ENCODE measurements around the gene CCDC152.

The CCDC152 gene

DNA sequence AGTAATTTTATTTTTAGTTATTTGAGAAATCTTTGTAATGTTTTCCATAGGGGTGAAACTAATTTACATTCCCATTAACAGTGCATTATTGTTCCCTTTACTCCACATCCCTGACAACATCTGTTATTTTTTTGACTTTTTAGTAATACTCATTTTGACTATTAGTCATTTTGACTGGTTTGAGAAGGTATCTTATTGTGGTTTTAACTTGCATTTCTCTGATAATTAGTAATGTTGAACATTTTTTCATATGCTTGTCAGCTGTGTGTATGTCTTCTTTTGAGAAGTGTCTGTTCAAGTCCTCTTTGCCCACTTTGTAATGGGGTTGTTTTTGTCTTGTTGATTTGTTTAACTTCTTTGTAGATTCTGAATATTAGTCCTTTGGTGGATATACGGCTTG is 27.5 kb downstream of the CCDC152 start:
- DNase-seq, result no peak

DNA sequence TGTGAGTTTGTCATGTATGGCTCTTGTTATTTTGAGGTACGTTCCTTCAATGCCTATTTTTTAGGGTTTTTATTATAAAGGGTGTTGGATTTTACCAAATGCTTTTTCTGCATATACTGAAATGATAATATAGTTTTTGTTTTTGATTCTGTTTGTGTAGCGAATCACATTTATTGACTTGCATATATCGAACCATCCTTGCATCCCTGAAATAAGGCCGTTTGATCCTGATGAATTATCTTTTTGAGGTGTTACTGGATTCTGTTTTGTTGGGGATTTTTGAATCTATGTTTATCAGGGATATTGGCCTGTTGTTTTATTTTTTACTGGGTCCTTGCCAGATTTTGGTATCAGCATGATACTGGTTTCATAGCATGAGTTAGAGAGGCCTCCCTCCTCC is 29.1 kb downstream of the CCDC152 start:
- no peak for DNase-seq

DNA sequence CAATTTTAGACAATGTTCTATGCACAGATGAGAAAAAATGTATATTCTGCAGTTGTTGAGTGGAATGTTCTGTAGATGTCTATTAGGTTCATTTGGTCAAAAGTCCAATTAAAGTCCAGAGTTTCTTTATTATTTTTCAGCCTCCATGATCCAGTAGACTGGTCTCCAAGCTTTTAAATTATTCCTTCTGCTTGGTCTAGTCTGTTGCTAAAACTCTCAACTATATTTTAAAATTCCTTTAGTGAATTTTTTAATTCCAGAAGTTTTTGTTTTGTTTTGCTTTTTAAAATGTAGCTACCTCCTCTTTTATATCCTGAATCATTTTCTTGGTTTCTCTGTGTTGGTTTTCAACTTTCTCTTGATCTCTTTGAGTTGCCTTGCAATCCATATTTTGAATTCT is 30.5 kb downstream of the CCDC152 start:
- DNase-seq, result no peak

DNA sequence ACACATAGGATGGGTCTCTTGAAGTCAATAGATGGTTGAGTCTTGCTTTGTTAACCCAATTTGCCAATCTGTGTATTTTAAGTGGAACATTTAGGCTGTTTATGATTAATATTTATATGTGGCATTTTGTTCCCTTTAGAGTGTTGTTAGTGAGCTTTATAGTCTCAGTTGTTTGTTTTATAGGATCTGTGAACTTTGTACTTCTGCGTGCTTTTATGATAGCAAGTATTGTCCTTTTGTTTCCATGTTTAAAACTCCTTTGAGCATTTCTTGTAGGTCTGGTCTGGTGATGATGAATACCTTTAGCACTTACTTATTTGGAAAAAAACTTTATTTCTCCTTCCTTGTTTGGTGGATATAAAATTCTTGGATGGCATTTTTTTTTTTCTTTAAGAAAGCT is 31.2 kb downstream of the CCDC152 start:
- DNase-seq, result no peak

DNA sequence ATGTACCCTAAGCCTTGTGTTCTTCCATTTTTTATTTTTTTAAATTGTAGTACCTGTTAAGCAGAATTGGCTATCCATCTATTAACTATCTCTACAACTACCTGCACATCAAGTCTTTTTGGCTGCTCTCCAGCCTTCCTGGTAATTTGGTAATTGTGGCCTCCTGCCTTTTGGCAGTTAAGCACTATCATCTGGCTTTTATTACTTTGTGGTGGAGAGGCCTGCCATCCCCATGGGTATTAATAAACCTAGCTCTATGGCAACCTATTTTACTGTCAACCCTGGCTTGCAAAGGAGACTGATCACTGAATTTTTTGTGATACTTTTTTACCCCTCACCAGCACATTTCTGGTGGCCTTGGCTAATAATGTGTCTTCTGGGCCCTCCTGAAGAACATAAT is 34.5 kb downstream of the CCDC152 start:
- no peak for DNase-seq

DNA sequence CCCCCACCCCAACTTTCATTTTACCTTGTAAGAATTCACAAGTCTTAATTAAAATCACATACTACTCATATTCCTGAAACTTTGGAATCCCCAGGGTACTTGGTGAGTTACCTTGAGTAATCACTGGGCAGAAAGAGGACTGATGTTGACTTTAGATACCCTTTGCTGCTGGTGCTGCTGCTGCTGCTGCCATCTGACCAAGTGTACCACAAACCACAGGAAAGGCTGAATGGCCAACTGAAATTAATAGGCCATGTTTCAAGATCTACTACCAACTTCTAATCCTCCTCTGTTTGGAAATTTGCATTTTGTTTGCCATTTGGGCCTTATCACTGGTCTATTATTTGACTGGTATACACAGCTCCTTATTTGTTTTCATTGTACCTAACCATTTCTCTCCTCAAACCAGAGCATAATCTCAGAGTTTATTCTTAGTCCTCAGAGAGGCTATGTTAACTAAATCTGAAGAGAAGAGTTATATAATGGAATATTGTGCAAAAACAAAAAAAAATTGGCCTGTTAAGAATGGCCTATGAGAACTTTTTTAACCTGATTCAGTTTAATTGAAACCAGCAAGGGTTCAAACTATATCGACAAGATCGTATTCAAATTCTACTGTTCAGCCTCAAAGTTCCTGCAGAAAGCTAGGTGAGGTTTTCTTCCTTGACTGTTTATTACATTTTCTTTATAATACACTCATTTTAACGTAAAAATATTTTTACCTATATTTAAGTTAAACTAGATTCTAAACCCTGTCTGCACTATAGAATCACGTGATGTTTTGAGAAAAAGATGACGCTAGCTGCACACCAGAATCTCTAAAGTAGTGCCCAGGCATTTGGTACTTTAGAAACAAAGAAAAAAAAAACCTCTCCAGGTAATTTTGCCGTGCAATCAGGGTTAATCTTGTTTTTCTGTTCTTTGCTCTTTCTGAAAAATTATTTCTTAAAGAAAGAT is 41.9 kb downstream of the CCDC152 start:
- DNase-seq, result peak; percentile 22

DNA sequence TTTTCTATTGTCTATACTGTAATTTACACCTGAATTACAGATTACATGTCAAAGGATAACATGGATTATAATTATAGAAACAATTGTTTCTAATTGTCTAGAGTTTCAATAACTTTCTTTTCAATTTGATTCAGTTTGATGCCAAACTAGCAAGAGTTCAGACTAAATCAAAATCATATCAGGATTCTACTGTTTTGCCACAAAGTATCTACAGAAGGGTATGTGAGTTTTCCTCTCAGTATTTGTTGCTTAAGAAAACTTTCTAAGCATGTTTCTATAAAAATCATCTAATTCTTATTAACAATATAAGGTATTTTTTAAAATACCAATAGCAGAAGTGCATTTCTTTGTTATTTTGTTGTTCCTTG is 42.6 kb downstream of the CCDC152 start:
- DNase-seq, result no peak

DNA sequence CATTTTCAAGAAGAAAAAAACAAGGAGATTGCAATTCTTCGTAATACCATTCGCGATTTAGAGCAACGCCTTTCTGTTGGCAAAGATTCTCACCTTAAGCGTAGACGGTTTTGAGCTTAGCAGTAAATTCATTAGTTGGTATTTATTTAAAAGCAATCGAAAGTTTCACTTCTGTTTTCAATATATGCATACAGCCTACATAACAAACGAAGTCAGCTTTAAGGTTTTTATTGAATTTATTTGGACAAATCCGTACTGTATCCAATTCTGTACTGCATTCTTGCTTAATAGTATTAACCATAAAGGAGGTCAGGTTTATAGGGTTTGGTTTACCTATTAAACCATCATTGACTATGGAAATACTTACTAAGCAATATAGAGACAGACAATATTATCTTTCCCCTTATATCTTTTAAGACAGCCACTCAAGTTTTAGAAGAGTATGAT is 43.1 kb downstream of the CCDC152 start:
- no peak for DNase-seq

DNA sequence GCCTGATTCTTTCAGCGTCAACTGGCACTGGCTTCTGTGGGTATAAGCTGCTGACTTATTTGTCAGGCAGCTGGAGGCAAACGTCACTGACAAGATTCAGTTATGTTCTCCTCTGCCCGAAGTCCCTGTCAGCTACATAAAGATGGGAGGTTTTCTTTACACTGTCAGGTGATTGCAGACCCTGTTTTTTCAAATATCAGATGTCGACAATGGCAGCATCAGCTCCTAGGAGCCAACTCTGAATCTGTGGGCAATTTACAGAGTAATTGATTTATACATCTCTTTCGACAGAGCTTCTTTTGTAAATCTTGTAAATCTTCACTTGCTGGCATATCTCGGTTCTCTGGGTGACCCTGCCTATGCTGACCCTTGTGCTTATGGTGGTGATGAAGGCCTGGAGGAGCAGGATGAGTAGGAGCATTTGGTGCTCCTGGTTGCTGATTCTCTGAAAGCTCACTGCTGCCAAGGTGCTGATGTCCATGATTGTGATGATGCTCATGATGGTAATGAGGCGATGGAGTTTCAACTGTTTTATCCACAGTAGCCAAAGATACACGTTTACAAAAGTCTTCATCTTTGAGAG is 44.2 kb downstream of the CCDC152 start:
- DNase-seq, result no peak

DNA sequence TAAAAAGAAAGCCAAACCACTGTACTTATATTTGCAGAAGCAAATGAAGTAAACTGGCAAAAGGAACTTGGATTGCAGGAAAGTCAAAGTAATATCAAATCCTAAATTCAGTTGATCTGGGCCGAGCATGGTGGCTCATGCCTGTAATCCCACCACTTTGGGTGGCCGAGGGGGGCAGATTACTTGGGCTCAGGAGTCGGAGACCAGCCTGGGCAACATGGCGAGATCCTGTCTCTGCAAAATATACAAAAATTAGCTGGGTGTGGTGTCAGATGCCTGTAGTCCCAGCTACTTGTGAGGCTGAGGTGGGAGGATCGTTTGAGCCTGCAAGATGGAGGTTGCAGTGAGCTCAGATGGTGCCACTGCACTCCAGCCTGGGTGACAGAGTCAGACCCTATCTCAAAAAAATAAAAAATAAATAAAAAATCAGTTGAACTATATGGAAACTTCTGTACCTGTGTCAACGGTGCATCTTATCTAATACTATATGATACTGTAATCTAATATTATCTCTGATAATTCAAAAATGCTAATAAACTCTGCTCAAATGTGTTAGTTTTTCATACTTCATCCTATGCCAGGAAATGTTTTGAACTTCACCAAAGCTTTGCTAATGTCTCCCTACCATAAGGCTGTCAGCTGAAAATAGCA is 45.0 kb downstream of the CCDC152 start:
- DNase-seq, result no peak

DNA sequence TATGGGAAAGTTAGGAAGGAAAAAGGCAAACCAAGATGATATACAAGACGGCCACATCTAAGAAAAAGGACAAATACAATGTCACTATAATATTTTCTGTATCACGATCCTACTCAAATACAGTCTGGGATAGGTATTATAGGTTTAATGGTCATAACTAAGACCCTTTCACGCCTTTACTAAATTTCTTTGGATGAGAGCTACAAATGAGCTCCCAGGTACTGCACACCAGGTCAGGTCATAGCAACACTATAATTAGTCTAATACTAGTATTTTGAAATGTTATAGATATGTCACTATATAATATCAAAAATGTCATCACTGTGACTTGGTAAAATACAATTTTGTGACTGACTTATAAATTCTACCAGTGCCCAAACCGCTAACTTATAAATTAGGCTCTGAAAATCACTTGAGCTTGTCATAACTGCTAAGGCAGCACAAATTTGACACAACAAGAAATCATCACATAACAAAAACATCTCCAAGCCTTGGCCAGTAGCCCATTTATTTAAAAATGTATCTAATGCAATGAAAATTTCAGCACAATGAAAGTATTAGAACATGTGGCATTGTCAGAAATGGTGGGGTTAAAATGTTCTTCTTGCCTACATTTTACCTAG is 48.2 kb downstream of the CCDC152 start:
- DNase-seq, result no peak

DNA sequence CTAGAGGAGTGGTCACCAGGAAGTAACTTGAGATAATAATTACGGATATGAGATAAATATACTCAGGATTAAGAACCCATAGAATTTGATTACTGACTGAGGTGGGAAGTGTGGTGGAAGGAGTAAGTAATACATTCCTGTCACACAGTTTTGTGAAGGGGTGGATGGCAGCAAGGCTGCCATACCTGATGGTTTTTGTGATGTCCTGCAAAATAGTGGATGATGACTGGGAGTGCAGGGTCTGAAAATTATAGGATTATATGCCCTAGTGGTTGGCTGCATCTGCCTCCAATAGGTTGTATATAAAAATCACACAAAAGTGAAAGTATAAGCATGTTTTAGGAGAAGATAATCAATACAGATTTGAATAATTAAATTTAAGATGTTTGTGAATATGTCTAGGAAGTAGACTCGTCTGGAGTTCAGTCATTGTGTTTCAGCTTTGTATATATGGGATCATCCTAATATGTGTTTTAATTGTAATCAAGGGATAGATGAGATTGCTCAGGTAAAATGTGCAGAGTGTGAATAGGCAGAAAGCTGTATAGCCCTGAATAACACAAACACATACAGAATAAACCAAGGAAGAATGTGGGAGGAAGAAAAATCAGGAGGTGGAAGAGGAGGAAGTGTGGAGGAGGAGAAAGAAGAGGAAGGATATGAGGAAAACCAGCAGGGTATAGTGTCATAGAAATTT is 49.5 kb downstream of the CCDC152 start:
- no peak for DNase-seq

DNA sequence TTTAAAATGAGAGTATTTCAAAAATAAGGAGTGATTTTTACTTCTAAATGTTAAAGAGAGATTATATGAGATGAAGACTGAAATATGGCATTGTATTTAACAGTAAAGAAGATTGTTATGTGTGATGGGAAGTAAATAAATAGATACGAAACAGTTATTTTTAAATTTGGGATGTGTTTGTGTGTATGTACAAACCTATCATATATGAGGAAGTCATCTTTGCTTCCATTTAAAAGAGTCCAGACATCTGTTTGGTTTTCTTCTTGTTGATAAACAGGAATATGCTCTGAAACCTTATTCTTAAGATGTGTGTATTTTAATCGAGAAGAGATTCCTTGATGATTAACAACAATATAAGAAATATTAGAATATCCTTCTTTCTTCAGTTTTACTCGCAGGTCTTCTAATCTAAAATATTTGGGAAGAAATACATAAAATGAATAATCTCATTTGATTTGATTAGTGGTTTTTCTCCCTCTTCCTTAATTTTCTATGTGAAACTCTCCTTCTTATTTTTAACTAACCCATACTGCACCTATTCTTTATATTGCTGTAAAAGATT is 50.2 kb downstream of the CCDC152 start:
- no peak for DNase-seq

DNA sequence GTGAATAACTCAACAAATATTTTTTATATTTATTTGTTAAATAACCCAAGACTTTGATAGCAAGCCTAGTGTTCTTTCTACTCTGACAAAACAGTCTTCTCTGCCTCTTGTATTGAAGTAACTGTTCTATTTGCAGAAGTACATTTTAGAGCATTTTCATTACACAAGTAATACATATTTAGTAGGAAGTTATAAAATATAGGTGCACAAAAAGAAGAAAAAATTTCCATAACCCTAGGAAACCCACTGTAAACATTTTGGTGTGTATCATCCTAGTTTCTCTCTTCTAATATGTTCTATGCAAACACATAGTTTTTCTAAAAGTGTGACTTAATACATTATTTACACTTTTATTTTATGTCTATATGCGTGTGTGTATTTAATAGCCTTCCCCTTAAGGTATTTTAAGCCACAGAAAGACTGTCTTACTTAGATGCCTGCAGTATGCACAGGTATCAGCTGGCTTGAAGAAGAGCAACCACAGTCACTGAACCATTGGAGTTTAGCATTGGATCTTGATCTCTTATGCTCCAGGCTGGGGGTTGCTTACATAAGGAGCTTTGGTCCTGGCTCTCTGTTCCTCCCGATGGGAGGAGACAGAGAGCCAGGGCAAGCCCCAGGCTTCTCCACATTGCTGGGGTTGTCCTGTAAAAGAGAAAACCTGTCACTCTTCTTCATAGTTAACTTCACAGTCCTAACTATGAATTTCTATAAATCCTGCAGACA is 51.3 kb downstream of the CCDC152 start:
- no peak for DNase-seq

DNA sequence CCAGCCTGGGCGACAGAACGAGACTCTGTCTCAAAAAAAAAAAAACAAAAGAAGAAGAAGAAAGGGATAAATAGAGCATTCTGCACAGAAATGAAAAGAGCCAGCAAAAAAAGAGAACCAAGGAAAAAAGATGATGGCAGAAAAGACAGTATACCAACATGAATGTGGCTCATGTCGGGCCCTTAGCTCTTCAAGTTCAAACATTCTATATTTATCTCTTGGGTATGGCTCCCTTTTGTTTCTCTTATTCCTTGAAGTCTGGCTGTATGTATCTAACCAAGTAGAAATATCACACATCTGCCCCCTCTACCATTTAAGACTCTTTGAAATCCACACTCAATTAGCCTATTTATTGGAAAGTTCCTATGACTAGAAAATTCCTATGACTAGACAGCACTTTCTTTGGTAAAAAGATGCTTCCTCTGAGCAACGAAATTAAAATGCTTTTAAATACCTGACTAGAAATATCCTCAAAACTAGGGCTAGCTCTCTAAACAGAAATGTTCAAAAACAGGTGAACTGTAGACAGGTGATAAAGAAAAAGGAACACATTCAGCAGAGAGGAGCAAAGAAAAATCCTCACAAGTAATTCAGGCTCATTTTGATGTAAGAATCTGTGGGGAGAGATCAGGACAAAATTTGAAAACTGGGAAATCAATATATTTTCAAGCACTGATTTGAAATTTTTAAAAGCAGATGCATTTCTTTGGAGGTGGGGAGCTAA is 52.4 kb downstream of the CCDC152 start:
- DNase-seq, result no peak

DNA sequence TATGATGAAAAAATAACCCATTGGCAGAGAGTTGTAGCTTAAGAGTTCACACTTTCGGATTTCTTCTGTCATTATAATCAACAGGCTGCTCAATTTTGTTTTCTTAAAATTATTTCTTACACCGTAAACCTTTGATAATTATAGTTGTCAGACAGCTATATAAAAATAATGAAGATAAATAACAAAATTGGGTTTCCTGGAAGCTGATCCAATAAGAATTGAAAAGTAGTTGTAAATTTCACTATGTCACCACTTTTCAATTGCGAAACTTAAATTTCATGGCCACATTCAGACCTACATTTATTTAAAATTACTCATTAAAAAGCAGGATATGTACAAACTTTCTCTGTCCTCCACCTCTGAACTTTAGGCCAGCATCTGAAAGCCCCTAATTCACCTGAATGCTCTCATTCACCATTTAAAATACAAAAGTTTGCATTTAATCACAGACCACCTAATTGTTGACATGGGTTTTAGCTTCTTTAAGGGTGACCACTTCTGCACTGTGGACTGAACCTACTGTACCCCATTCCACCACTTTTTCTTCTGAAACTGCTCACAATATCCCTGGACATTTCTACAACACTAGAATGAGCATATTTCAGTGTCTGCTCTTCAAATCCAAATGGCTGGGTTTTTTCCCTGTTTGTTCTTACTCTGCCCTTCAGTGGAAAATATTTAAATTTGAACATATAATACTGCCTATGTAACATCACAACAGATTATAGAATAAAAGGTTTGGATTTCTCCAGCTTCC is 54.4 kb downstream of the CCDC152 start:
- DNase-seq, result no peak

DNA sequence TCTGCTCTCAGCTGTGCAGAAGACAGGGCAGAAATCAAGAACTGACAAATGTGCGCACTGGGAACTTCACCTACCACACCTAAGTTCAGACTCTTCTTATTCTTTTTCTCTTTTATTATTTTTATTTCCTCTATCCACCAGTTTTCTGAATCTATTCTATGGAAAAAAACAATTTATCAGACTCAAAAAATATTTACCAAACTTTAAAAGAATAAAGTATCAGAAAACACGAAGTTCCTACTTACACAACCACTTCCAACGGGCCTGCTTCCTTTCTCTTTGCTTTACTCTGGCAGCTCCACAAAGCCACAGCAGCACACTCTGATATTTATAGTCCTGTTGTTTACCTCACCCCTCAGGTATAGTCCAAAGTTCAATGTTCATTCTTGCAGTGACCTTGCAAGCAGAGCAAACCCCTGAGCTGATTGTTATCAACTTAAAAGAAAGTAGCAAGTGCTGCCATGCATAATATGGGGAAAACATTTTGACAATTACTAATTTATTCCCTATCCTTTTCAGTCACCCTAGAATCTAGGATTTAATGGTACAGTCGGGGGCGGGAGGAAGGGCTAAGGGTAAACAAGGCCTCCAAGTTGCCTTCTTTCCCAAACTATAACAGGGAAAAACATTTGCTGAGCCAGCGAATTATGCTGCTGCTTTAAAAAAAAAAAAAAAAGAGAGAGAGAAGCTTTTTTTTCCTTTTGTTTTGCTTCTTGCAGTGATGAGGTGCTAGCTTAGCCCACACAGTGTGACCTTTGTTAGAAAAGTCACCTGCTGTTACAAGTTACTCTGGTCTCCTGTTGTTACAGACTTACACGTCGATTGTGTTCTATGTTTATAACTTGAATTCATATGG is 55.2 kb downstream of the CCDC152 start, which contains the start of gene SELENOP:
Gene SELENOP, minus strand, starts transcription at position 302 of the 856 bp plus-strand sequence. CDS start 3,539 bp downstream, outside the sequence.
- peak; percentile 46 for DNase-seq

DNA sequence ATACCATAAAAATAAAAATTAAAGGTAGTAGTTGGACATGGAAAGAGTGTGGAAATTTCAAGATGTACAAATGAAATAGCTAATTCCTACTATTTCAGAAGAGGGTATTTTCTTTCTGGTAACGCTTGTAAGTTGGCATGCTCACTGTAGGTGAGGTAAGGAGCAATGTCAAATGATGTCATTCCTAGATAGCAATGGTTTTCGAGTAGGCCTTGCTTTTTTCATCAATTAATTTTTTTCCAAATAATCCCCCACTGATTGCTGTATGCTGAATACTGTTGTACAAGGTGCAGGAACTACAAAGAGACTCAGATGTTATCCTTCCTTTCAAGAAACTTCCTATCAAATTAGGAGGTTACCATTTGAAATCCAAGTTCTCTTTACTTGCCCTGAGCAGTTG is 56.0 kb downstream of the CCDC152 start:
- no peak for DNase-seq

DNA sequence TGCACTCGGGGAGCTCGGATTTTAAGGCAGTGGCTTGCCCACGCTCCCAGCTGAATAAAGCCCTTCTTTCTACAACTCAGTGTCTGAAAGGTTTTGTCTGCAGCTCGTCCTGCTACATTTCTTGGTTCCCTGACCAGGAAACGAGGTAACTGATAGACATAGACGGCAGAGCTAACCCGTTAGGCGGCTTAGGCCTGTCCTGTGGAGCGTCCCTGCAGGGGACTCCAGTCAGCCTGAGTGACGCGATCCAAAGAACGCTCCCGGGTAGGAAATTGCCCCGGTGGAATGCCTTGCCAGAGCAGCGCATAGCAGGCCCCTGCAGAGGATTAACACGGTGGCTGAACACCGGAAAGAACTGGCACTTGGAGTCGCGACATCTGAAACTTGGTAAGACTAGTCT is 56.9 kb downstream of the CCDC152 start:
- DNase-seq, result no peak

All from hematopoietic multipotent progenitor cell treated with erythropoietin and hydrocortisone succinate and interleukin-3 and kit ligand, for 4 days (in vitro differentiated cells).